A549 (cell line): ENCODE results near the gene OCA2.

ENCODE experiments used
- BHLHE40 ChIP-seq: IDR thresholded peaks from 2 replicates; pipeline ENCODE4 v1.6.1; 2012; ENCODE audit warnings: low read depth, low read length, inconsistent platforms
- CHD4 ChIP-seq: fragments of 200-600 bp; sonication (generic); IDR thresholded peaks from 2 replicates; pipeline ENCODE4 v1.6.1; 2016; ENCODE audit warnings: antibody characterized with exemption, mild to moderate bottlenecking, borderline replicate concordance
- EP300 ChIP-seq, 2 experiments: fragments of >200 bp; sonication (Bioruptor Twin); formaldehyde crosslinking; IDR thresholded peaks; 2 replicates in 1 of 2; 3 replicates in 1 of 2; pipeline ENCODE4 v1.6.1; 2016 to 2017
- HDAC2 ChIP-seq: fragments of 200-600 bp; sonication (generic); IDR thresholded peaks from 2 replicates; pipeline ENCODE4 v1.6.1; 2016
- KDM1A ChIP-seq: fragments of 200-600 bp; sonication (generic); IDR thresholded peaks from 2 replicates; pipeline ENCODE4 v1.6.1; 2016; ENCODE audit warnings: low read depth, mild to moderate bottlenecking
- MYC ChIP-seq: IDR thresholded peaks from 2 replicates; pipeline ENCODE4 v1.6.1; 2012; ENCODE audit warnings: mild to moderate bottlenecking, inconsistent platforms, low read length, improper control_type of control experiment, borderline replicate concordance
- PHF8 ChIP-seq: fragments of 200-600 bp; sonication (generic); IDR thresholded peaks from 2 replicates; pipeline ENCODE4 v1.6.1; 2016; ENCODE audit warnings: low read depth, mild to moderate bottlenecking, antibody characterized with exemption, moderate library complexity, borderline replicate concordance
- POLR2A ChIP-seq: IDR thresholded peaks from 2 replicates; pipeline ENCODE4 v1.6.1; 2012; ENCODE audit warnings: mild to moderate bottlenecking, low read length
- RCOR1 ChIP-seq: fragments of 150-350 bp; IDR thresholded peaks from 2 replicates; pipeline ENCODE4 v1.6.1; 2014; ENCODE audit warnings: antibody characterized with exemption, low read length, low read depth
- RFX5 ChIP-seq: fragments of 450-650 bp; IDR thresholded peaks from 2 replicates; pipeline ENCODE4 v1.7.1; 2014; ENCODE audit warnings: antibody characterized with exemption, mild to moderate bottlenecking, moderate library complexity
- ZFP36 ChIP-seq: fragments of 450-650 bp; IDR thresholded peaks from 2 replicates; pipeline ENCODE4 v1.6.1; 2014; ENCODE audit warnings: borderline replicate concordance; ENCODE audit not compliant: partially characterized antibody
- TF ChIP-seq, protein P1 (sequence below): fragments of >200 bp; sonication (Bioruptor Twin); formaldehyde crosslinking; IDR thresholded peaks from 3 replicates; pipeline ENCODE4 v1.5.1; 2016
- TF ChIP-seq, protein P2 (sequence below): fragments of 200-600 bp; sonication (generic); IDR thresholded peaks from 2 replicates; pipeline ENCODE4 v1.6.1; 2016; ENCODE audit warnings: antibody characterized with exemption, mild to moderate bottlenecking, moderate library complexity
- TF ChIP-seq, protein P3 (sequence below): IDR thresholded peaks from 2 replicates; pipeline ENCODE4 v1.6.1; 2012

- TF ChIP-seq POLR2A (no peak), KDM1A (no peak), HDAC2 (no peak), PHF8 (no peak), EP300 (IDR thresholded peaks at IDR 0.05) (no peak), CHD4 (no peak), MYC (no peak), RFX5 (no peak), BHLHE40 (no peak), ZFP36 (no peak), RCOR1 (no peak)
- TF ChIP-seq, protein P1, sequence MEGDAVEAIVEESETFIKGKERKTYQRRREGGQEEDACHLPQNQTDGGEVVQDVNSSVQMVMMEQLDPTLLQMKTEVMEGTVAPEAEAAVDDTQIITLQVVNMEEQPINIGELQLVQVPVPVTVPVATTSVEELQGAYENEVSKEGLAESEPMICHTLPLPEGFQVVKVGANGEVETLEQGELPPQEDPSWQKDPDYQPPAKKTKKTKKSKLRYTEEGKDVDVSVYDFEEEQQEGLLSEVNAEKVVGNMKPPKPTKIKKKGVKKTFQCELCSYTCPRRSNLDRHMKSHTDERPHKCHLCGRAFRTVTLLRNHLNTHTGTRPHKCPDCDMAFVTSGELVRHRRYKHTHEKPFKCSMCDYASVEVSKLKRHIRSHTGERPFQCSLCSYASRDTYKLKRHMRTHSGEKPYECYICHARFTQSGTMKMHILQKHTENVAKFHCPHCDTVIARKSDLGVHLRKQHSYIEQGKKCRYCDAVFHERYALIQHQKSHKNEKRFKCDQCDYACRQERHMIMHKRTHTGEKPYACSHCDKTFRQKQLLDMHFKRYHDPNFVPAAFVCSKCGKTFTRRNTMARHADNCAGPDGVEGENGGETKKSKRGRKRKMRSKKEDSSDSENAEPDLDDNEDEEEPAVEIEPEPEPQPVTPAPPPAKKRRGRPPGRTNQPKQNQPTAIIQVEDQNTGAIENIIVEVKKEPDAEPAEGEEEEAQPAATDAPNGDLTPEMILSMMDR = no peak
- TF ChIP-seq, protein P2, sequence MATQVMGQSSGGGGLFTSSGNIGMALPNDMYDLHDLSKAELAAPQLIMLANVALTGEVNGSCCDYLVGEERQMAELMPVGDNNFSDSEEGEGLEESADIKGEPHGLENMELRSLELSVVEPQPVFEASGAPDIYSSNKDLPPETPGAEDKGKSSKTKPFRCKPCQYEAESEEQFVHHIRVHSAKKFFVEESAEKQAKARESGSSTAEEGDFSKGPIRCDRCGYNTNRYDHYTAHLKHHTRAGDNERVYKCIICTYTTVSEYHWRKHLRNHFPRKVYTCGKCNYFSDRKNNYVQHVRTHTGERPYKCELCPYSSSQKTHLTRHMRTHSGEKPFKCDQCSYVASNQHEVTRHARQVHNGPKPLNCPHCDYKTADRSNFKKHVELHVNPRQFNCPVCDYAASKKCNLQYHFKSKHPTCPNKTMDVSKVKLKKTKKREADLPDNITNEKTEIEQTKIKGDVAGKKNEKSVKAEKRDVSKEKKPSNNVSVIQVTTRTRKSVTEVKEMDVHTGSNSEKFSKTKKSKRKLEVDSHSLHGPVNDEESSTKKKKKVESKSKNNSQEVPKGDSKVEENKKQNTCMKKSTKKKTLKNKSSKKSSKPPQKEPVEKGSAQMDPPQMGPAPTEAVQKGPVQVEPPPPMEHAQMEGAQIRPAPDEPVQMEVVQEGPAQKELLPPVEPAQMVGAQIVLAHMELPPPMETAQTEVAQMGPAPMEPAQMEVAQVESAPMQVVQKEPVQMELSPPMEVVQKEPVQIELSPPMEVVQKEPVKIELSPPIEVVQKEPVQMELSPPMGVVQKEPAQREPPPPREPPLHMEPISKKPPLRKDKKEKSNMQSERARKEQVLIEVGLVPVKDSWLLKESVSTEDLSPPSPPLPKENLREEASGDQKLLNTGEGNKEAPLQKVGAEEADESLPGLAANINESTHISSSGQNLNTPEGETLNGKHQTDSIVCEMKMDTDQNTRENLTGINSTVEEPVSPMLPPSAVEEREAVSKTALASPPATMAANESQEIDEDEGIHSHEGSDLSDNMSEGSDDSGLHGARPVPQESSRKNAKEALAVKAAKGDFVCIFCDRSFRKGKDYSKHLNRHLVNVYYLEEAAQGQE = no peak
- TF ChIP-seq, protein P3, sequence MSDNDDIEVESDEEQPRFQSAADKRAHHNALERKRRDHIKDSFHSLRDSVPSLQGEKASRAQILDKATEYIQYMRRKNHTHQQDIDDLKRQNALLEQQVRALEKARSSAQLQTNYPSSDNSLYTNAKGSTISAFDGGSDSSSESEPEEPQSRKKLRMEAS = no peak
Observed at GRCh38 chr15:27792756-27793264, 306.3 kb downstream of the OCA2 start.
